HG03108 (cell line): Measurements from ENCODE around the gene PRR14.
"Not testable (repeated sequence)": the region's sequence is repeated elsewhere in the genome, so short reads cannot be mapped to it uniquely, and the experiment has no call there.

ENCODE experiments used
- ATAC-seq: cut with Tn5 transposase; IDR thresholded peaks from one replicate; pipeline ENCODE4 v1.9.1; 2021; ENCODE audit warnings: moderate library complexity; ENCODE audit not compliant: unreplicated experiment

PRR14 gene

GRCh38 chr16:30628628-30629540, 21.9 kb upstream of the PRR14 start:
- ATAC-seq: no peak

- ATAC-seq: not testable (repeated sequence)
Observed at GRCh38 chr16:30632454-30632853, 18.3 kb upstream of the PRR14 start.

GRCh38 chr16:30633526-30633925, 17.2 kb upstream of the PRR14 start:
- ATAC-seq: no peak

GRCh38 chr16:30636599-30636998, 14.2 kb upstream of the PRR14 start:
- no peak for ATAC-seq

- not testable (repeated sequence) for ATAC-seq
Observed at GRCh38 chr16:30637139-30637538, 13.6 kb upstream of the PRR14 start.

GRCh38 chr16:30637944-30638343, 12.8 kb upstream of the PRR14 start:
- no peak for ATAC-seq

GRCh38 chr16:30641378-30641982, 9.3 kb upstream of the PRR14 start:
- no peak for ATAC-seq

- no peak for ATAC-seq
Observed at GRCh38 chr16:30644334-30644830, 6.4 kb upstream of the PRR14 start.

GRCh38 chr16:30645727-30646126, 5.0 kb upstream of the PRR14 start:
- ATAC-seq: no peak

GRCh38 chr16:30647274-30647571, 3.5 kb upstream of the PRR14 start:
- no peak for ATAC-seq

- ATAC-seq: no peak
Observed at GRCh38 chr16:30649725-30650368, 913 bp upstream of the PRR14 start.

GRCh38 chr16:30651124-30652004, 604 bp downstream of the PRR14 start:
- ATAC-seq: peak; percentile 34

GRCh38 chr16:30652005-30652296, 1.2 kb downstream of the PRR14 start:
- no peak for ATAC-seq

GRCh38 chr16:30652718-30653117, 2.0 kb downstream of the PRR14 start:
- ATAC-seq: no peak

- no peak for ATAC-seq
Observed at GRCh38 chr16:30654856-30655255, 4.1 kb downstream of the PRR14 start.

- no peak for ATAC-seq
Observed at GRCh38 chr16:30655815-30656347, 5.1 kb downstream of the PRR14 start.

GRCh38 chr16:30656388-30656787, 5.6 kb downstream of the PRR14 start:
- no peak for ATAC-seq

GRCh38 chr16:30656974-30657865, 6.5 kb downstream of the PRR14 start:
- no peak for ATAC-seq

GRCh38 chr16:30657866-30658730, 7.3 kb downstream of the PRR14 start, which contains the start of gene FBRS:
TSS of gene FBRS (plus strand) at chr16:30658431. CDS start at chr16:30659519, 1,088 bp downstream.
- ATAC-seq: peak; percentile 63
